K562 (cell line): Measurements from ENCODE around the gene TRIM44. TPM values are rescaled to one million over a fixed set of nuclear protein-coding genes. Genes with fewer than 3 reads are reported as not detected.

Experiments used
- BRCA1 ChIP-seq, 2 experiments: fragments of 450-650 bp in 1 of 2; sonication (generic) in 1 of 2; formaldehyde crosslinking in 1 of 2; IDR thresholded peaks; 2 replicates each; pipeline versions ENCODE4 v1.5.0 to v1.6.1; 2017 to 2020; ENCODE audit warnings: mild to moderate bottlenecking in 1 of 2, missing genetic modification reagents in 1 of 2
- CUX1 ChIP-seq: fragments of 200-800 bp; sonication (Bioruptor generic); IDR thresholded peaks from 2 replicates; pipeline ENCODE4 v1.6.1; 2016; ENCODE audit warnings: missing genetic modification characterization, missing compliant biosample characterization
- E2F5 ChIP-seq: sonication (generic); formaldehyde crosslinking; IDR thresholded peaks from 2 replicates; pipeline ENCODE4 v1.8.0; 2022; ENCODE audit warnings: mild to moderate bottlenecking, missing genetic modification reagents
- HCFC1 ChIP-seq: IDR thresholded peaks from 2 replicates; pipeline ENCODE4 v1.6.1; 2012; ENCODE audit warnings: low read depth, low read length, improper control_type of control experiment
- ID3 ChIP-seq, 2 experiments: fragments of 250-450 bp in 1 of 2; fragments of 450-650 bp in 1 of 2; sonication (Bioruptor Pico) in 1 of 2; IDR thresholded peaks; 2 replicates each; pipeline versions ENCODE4 v1.6.1 to v1.8.0; 2016 to 2021; ENCODE audit warnings: mild to moderate bottlenecking in 2 of 2, moderate library complexity in 2 of 2, missing compliant biosample characterization in 1 of 2, missing genetic modification characterization in 1 of 2
- KAT7 ChIP-seq: sonication (generic); formaldehyde crosslinking; IDR thresholded peaks from 2 replicates; pipeline ENCODE4 v1.8.0; 2022; ENCODE audit warnings: missing genetic modification reagents, mild to moderate bottlenecking, borderline replicate concordance
- MEF2D ChIP-seq: conservative IDR thresholded peaks from 2 replicates; pipeline ENCODE4 v1.6.1; 2016; ENCODE audit warnings: low read depth, missing genetic modification characterization, missing compliant biosample characterization
- MLX ChIP-seq, 2 experiments: fragments of 450-650 bp in 1 of 2; sonication (generic) in 1 of 2; formaldehyde crosslinking; conservative IDR thresholded peaks; 2 replicates each; pipeline versions ENCODE4 v1.4.0 to v1.8.1; 2020 to 2022; ENCODE audit warnings: mild to moderate bottlenecking in 1 of 2, missing genetic modification reagents in 1 of 2
- NUFIP1 ChIP-seq: fragments of 450-650 bp; IDR thresholded peaks from 2 replicates; pipeline ENCODE4 v1.6.1; 2018; ENCODE audit not compliant: partially characterized antibody
- OTX1 ChIP-seq: fragments of 450-650 bp; formaldehyde crosslinking; IDR thresholded peaks from 2 replicates; pipeline ENCODE4 v1.4.0; 2022; ENCODE audit warnings: mild to moderate bottlenecking
- PCBP1 ChIP-seq: fragments of 200-400 bp; formaldehyde crosslinking; IDR thresholded peaks from 2 replicates; pipeline ENCODE4 v1.6.1; 2018; ENCODE audit warnings: mild to moderate bottlenecking, low read depth, low read length; ENCODE audit not compliant: poor library complexity, severe bottlenecking
- RFX5 ChIP-seq: IDR thresholded peaks from 2 replicates; pipeline ENCODE4 v1.6.1; 2011; ENCODE audit warnings: low read depth, mild to moderate bottlenecking, improper control_type of control experiment, low read length
- TEAD4 ChIP-seq, 2 experiments: sonication (generic) in 1 of 2; formaldehyde crosslinking in 1 of 2; IDR thresholded peaks; 2 replicates each; pipeline versions ENCODE4 v1.6.1 to v1.8.0; 2012 to 2022; ENCODE audit warnings: borderline replicate concordance in 1 of 2, inconsistent platforms in 1 of 2, low read length in 1 of 2, mild to moderate bottlenecking in 1 of 2, missing genetic modification reagents in 1 of 2
- TFAP4 ChIP-seq: sonication (generic); formaldehyde crosslinking; IDR thresholded peaks from 2 replicates; pipeline ENCODE4 v1.8.0; 2022; ENCODE audit warnings: missing genetic modification reagents, mild to moderate bottlenecking, moderate library complexity, borderline replicate concordance
- XRCC5 ChIP-seq: fragments of 200-400 bp; formaldehyde crosslinking; IDR thresholded peaks from 2 replicates; pipeline ENCODE4 v1.6.1; 2017; ENCODE audit warnings: low read depth, mild to moderate bottlenecking, low read length
- ZNF589 ChIP-seq: fragments of 200-800 bp; sonication (Bioruptor generic); IDR thresholded peaks from 2 replicates; pipeline ENCODE4 v1.6.1; 2016; ENCODE audit warnings: low read depth, missing genetic modification characterization, missing compliant biosample characterization
- polyA plus RNA-seq, 8 experiments: library from polyadenylated mRNA; depleted of rRNA in 4 of 8; stranded (reverse) in 5 of 8; unstranded in 3 of 8; fragments of >200 nt; fragmentation: Nextera tagmentation in 2 of 8; fragmentation: Illumina TruSeq in 1 of 8; extraction: Ambion mirVana in 2 of 8; extraction: Trizol in 1 of 8; gene quantifications; 2 replicates each; pipeline versions ENCODE4 v1.2.1 to v1.2.3, GENCODE V29; 2011 to 2014; ENCODE audit warnings: inconsistent platforms in 1 of 8, missing spikeins in 1 of 8
- total RNA-seq, 7 experiments: library from RNA; depleted of rRNA in 6 of 7; stranded (reverse); fragments of >200 nt in 6 of 7; fragmentation: Illumina TruSeq in 2 of 7; extraction: Trizol in 2 of 7; gene quantifications; 2 replicates each; pipeline versions ENCODE4 v1.2.1 to v1.2.3, GENCODE V29; 2011 to 2021; ENCODE audit warnings: low replicate concordance in 1 of 7

Gene TRIM44
- total and polyA plus RNA-seq, 9 of the 15 experiments (the other 6 are each of a cell fraction or from before 2014, with no cell fraction given): 8.3 to 105 (median 37.2) TPM

- TF ChIP-seq TFAP4 (CRISPR knock-in tag) (peak; percentile 97), ZNF589 (CRISPR knock-in tag) (0 out of 2 replicates have a peak, but pooled peaks have one; percentile 41), E2F5 (CRISPR knock-in tag) (peak; percentile 98; the same call in 1 of the 2 replicates), TEAD4 (IDR thresholded peaks at IDR 0.05; ENCODE audit: low read length) (peak; percentile 57), TEAD4 (CRISPR knock-in tag; IDR thresholded peaks at IDR 0.05; ENCODE audit: borderline replicate concordance) (peak; percentile 94), MLX (CRISPR knock-in tag; conservative IDR thresholded peaks at IDR 0.05) (peak in 1 of 2 experiments; percentile 78; a peak in 1 of 4 replicates), BRCA1 (IDR thresholded peaks at IDR 0.05) (no peak), BRCA1 (CRISPR knock-in tag; IDR thresholded peaks at IDR 0.05) (peak; percentile 96), MEF2D (tag) (no peak), RFX5 (no peak), OTX1 (CRISPR knock-in tag) (peak; percentile 81; the same call in 1 of the 2 replicates), XRCC5 (peak; percentile 57; the same call in 1 of the 2 replicates), KAT7 (CRISPR knock-in tag) (peak; percentile 97; the same call in 1 of the 2 replicates), PCBP1 (peak; percentile 52), CUX1 (CRISPR knock-in tag) (no peak), NUFIP1 (peak; percentile 53), ID3 (CRISPR knock-in tag; IDR thresholded peaks at IDR 0.05) (no peak), ID3 (tag; IDR thresholded peaks at IDR 0.05) (peak; percentile 89), HCFC1 (peak; percentile 62)
These were observed at the start of gene TRIM44 (continued) for GRCh38 chr11:35662649-35663407.
